ENCODE data around the gene MTFP1.
"Not testable (repeated sequence)": the region's sequence is repeated elsewhere in the genome, so short reads cannot be mapped to it uniquely, and the experiment has no call there.

Gene MTFP1

DNA sequence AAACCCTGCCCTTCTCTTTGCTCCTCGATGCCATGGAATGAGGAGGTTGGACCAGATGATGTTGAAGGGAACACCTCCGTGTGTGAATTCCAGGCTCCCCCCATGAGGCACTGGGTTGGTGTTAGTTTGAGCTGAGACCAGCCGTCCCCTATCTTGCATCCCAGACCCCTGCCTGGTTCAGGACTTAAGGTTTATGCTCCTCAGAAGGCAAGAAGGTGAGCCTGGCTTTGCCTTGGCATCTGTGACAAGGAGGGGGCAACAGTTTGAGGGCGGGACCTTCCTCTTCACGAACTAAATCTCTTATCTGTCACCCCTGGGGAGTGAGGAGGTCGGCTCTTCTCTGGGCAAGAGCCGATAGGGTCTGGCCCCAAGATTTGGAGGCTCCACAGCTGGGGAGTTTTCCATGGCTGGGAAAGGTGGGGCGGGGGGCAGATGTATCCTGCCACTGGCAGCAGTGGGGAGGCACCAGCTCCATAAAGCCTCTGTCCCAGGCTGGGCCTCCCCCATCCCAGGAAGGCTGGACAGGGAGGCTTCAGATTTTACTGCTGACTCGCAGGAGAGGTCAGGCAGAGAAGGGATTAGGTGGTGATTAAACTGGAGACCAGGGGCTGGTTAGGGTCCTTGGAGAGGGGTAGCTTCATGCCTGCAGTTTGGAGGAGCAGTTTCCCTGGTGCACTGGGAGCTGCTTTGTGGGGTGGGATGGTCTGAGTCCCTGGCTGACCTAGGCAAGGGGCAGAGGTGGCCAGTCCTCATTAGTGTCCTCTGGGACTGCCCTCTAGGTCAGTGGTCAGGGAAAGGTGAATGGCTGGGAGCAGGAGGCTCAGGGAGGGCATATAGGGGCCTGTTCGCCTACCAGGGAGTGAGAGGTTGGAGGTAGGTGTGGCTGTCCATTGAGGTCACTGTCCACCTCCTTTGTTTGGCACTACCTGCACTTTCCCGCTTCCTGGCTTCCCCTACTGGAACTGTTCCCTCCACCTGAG is 27.6 kb upstream of the MTFP1 start:
- Mint-ChIP-seq H3K4me1 (ENCODE audit: low read depth) (peaks cover 45% of the 10 kb centered on the region), H3K36me3 (ENCODE audit: low read depth) (peaks cover 17% of the 10 kb centered on the region), H3K27ac (peak overlapping the region; percentile 75), H3K27me3 (peaks cover 4% of the 10 kb centered on the region), H3K9me3 (no peaks in the 10 kb centered on the region), H3K4me3 (peak overlapping the region; percentile 90)
- no peak for DNase-seq

- Mint-ChIP-seq H3K9me3 (no peaks in the 10 kb centered on the region), H3K4me1 (ENCODE audit: low read depth) (peaks cover 42% of the 10 kb centered on the region), H3K27ac (peak overlapping the region; percentile 75), H3K4me3 (peak overlapping the region; percentile 90), H3K27me3 (peaks cover under 1% of the 10 kb centered on the region), H3K36me3 (ENCODE audit: low read depth) (peaks cover 21% of the 10 kb centered on the region)
- no peak for DNase-seq
Measured at GRCh38 chr22:30398685-30399680, 26.6 kb upstream of the MTFP1 start.

DNA sequence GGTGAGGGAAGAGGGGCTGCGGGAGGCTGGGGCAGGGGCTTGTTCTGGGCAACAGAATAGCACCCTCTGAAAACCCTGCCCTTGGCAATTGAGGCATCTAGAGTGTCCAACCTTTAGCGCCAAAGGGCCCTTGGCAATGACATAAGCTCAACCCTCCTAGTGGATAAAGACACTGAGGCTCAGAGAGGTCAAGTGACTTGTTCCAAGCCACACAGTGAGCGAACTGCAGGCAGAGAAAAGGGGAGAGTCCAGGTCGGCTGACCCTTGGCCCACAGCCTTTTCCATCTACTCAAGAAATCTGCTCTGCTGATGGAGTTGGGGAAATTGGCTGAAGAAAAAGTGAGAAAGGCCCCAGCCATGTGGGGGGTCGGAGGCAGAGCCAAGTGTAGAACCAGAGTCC is 25.9 kb upstream of the MTFP1 start:
- H3K27me3 Mint-ChIP-seq = no peaks in the 10 kb centered on the region
- H3K36me3 Mint-ChIP-seq (ENCODE audit: low read depth) = peaks cover 24% of the 10 kb centered on the region
- H3K9me3 Mint-ChIP-seq = no peaks in the 10 kb centered on the region
- no peak for DNase-seq
- H3K27ac Mint-ChIP-seq = no peak overlapping the region
- no peak overlapping the region for H3K4me3 Mint-ChIP-seq
- peaks cover 42% of the 10 kb centered on the region for H3K4me1 Mint-ChIP-seq (ENCODE audit: low read depth)

GRCh38 chr22:30400159-30400558 is 25.4 kb upstream of the MTFP1 start:
- no peak overlapping the region for H3K4me3 Mint-ChIP-seq
- H3K4me1 Mint-ChIP-seq (ENCODE audit: low read depth) = peaks cover 42% of the 10 kb centered on the region
- H3K27me3 Mint-ChIP-seq = no peaks in the 10 kb centered on the region
- no peak for DNase-seq
- peaks cover 26% of the 10 kb centered on the region for H3K36me3 Mint-ChIP-seq (ENCODE audit: low read depth)
- no peaks in the 10 kb centered on the region for H3K9me3 Mint-ChIP-seq
- H3K27ac Mint-ChIP-seq = no peak overlapping the region

DNA sequence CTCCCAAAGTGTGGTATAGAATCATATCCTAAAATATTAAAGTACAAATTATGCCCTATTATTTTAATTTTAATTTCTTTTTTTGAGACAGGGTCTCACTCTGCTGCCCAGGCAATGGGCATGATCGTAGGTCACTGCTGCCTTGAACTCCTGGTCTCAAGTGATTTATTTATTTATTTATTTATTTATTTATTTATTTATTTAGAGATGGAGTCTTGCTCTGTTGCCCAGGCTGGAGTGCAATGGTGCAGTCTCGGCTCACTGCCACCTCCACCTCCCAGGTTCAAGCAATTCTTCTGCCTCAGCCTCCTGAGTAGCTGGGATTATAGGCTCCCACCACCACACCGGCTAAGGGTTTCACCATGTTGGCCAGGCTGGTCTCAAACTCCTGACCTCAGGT is 24.5 kb upstream of the MTFP1 start:
- H3K27me3 Mint-ChIP-seq, H3K9me3 Mint-ChIP-seq, DNase-seq, H3K4me3 Mint-ChIP-seq, H3K27ac Mint-ChIP-seq: not testable (repeated sequence)
- Mint-ChIP-seq H3K4me1 (ENCODE audit: low read depth) (peaks cover 38% of the 10 kb centered on the region), H3K36me3 (ENCODE audit: low read depth) (peaks cover 32% of the 10 kb centered on the region)

DNA sequence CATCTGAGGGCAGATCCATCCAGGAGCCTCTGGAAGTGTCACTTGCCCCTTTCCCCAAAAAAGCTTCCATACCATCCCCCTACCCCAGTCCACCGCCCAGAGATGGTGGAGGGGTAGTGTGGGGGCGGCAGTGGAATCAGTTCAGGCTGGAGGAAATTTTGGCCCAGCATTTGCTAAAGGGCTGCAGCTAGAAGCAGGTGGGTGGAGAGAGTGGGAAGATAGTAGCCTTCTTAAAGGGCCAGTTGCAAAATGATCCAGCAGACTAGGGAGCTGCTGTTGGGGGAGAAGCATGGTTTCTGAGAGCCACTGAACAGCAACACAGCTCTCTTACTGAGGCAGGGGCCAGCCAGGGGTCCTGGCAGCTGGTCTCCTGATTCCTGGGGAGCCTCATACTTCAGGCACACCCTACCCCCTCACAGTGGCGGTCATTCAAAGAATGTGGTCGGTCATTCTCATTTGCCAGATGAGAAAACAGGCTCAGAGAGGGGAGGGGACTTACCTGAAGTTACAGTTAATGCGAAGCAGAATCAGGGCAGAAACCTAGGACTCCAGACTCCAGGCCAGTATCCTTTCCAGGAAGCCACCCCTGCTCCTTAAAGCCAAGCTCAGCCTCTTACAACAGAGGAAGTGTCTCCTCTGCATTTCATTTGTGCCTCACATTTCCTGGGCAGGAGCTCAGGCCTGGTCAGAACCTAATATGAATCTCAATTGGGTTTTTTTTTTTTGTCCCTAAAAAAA is 23.4 kb upstream of the MTFP1 start:
- DNase-seq = no peak
- no peaks in the 10 kb centered on the region for H3K27me3 Mint-ChIP-seq
- H3K4me3 Mint-ChIP-seq = no peak overlapping the region
- H3K27ac Mint-ChIP-seq = peak overlapping the region; percentile 55
- peaks cover 42% of the 10 kb centered on the region for H3K36me3 Mint-ChIP-seq (ENCODE audit: low read depth)
- no peaks in the 10 kb centered on the region for H3K9me3 Mint-ChIP-seq
- peaks cover 28% of the 10 kb centered on the region for H3K4me1 Mint-ChIP-seq (ENCODE audit: low read depth)

DNA sequence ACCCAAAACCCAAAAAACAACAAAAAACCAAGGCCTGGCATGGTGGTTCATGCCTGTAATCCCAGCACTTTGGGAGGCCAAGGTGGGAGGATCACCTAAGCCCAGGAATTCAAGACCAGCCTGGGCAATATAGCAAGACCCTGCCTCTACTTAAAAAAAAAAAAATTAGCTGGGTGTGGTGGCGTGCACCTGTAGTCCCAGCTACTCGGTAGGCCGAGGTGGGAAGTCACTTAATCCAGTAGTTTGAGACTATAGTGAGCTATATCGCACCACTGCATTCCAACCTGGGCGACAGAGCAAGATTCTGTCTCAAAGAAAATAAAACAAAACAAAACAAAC is 22.8 kb upstream of the MTFP1 start:
- DNase-seq, H3K4me3 Mint-ChIP-seq, H3K27me3 Mint-ChIP-seq, H3K27ac Mint-ChIP-seq, H3K9me3 Mint-ChIP-seq: not testable (repeated sequence)
- Mint-ChIP-seq H3K36me3 (ENCODE audit: low read depth) (peaks cover 45% of the 10 kb centered on the region), H3K4me1 (ENCODE audit: low read depth) (peaks cover 24% of the 10 kb centered on the region)

- Mint-ChIP-seq H3K4me1 (ENCODE audit: low read depth) (peaks cover 17% of the 10 kb centered on the region), H3K27me3 (no peaks in the 10 kb centered on the region), H3K36me3 (ENCODE audit: low read depth) (peaks cover 57% of the 10 kb centered on the region), H3K4me3 (no peak overlapping the region), H3K27ac (peak overlapping the region; percentile 38), H3K9me3 (no peaks in the 10 kb centered on the region)
- no peak for DNase-seq
Measured at GRCh38 chr22:30404307-30404706, 21.3 kb upstream of the MTFP1 start.

GRCh38 chr22:30405731-30406130 is 19.8 kb upstream of the MTFP1 start:
- H3K4me1 Mint-ChIP-seq (ENCODE audit: low read depth) = peaks cover 14% of the 10 kb centered on the region
- H3K4me3 Mint-ChIP-seq = no peak overlapping the region
- no peak for DNase-seq
- no peak overlapping the region for H3K27ac Mint-ChIP-seq
- no peaks in the 10 kb centered on the region for H3K9me3 Mint-ChIP-seq
- peaks cover 65% of the 10 kb centered on the region for H3K36me3 Mint-ChIP-seq (ENCODE audit: low read depth)
- H3K27me3 Mint-ChIP-seq = no peaks in the 10 kb centered on the region

DNA sequence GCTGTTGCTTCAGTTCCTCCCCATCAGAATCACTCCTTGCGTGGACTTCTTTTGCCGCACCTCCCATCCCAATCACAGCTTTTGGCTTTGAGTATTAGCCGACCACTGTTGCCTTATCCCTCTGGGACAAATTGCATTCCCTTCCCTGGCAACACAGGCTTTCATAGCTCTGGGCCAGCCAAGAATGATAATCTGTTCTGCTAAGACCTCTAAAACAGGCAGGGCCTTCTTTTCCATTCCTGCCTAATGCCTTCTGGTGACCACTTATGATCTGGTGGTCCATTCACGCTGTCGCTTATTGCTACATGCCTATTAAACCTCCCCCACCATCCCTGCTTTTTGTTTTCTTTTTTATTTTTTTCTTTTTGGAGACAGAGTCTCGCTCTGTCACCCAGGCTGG is 19.2 kb upstream of the MTFP1 start:
- Mint-ChIP-seq H3K27ac (no peak overlapping the region), H3K9me3 (no peaks in the 10 kb centered on the region), H3K4me3 (no peak overlapping the region), H3K27me3 (no peaks in the 10 kb centered on the region), H3K4me1 (ENCODE audit: low read depth) (peaks cover 17% of the 10 kb centered on the region), H3K36me3 (ENCODE audit: low read depth) (peaks cover 72% of the 10 kb centered on the region)
- no peak for DNase-seq

DNA sequence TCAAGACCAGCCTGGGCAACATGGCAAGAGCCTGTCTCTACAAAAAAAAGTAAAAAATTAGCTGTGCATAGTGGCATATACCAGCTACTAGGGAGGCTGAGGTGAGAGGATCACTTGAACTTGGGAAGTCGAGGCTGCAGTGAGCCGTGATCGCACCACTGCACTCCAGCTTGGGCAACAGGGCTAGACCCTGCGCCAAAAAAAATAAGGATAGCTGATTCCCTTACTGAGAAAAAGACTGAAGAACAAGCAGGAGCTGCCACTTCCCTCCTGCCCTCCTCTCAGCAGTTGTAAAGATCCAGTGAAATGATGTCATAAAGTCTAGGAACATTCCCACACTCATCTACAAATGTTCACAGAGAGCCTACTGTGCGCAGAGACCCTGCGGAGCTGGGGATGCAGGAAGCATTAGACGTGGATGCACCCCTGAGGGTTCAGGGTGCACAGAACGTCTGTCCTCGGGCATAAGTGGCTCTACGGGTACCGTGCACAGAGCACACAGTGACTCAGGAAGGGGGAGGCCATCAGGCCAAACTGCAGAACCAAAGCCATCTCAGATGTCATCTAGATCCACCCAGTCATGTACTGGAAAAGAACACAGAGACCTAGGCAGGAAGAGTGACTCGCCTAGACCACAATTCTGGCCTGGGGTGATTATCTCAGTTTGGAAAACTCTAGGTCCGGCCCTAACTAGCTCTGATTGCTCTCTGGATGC is 17.0 kb upstream of the MTFP1 start:
- Mint-ChIP-seq H3K27ac (peak overlapping the region; percentile 57), H3K4me1 (ENCODE audit: low read depth) (peaks cover 23% of the 10 kb centered on the region), H3K9me3 (no peaks in the 10 kb centered on the region), H3K4me3 (no peak overlapping the region), H3K27me3 (no peaks in the 10 kb centered on the region), H3K36me3 (ENCODE audit: low read depth) (peaks cover 80% of the 10 kb centered on the region)
- DNase-seq = no peak

DNA sequence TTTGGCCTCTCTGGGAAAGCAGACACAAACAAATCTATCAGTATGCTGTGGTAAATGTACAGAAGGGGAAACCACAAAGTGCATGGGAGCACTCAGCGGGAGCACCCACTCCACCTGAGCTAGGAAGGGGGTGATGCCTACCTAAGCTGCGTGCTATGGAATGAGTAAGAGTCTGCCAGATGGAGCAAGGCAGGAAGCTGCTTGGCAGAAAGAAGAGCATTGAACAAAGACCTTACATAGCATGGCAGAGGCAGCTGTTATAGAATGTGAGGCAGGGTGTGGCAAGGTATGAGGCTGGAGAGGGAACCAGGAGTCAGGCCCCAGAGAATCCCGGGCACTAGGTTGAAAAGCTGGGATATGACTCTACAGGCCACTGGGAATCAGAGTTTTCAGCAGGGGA is 13.8 kb upstream of the MTFP1 start:
- DNase-seq = no peak
- Mint-ChIP-seq H3K4me3 (no peak overlapping the region), H3K4me1 (ENCODE audit: low read depth) (peaks cover 44% of the 10 kb centered on the region), H3K27me3 (no peaks in the 10 kb centered on the region), H3K9me3 (no peaks in the 10 kb centered on the region), H3K36me3 (ENCODE audit: low read depth) (peaks cover 93% of the 10 kb centered on the region), H3K27ac (no peak overlapping the region)

- H3K27ac Mint-ChIP-seq = peak overlapping the region; percentile 85
Measured at GRCh38 chr22:30413001-30413400, 12.6 kb upstream of the MTFP1 start.

More at GRCh38 chr22:30413001-30413400, 12.6 kb upstream of the MTFP1 start:
- Mint-ChIP-seq H3K36me3 (ENCODE audit: low read depth) (peaks cover 96% of the 10 kb centered on the region), H3K4me3 (no peak overlapping the region), H3K9me3 (no peaks in the 10 kb centered on the region), H3K4me1 (ENCODE audit: low read depth) (peaks cover 45% of the 10 kb centered on the region), H3K27me3 (no peaks in the 10 kb centered on the region)
- no peak for DNase-seq

All from activated T-cell treated with anti-CD3 and anti-CD28 coated beads, Interleukin-2, amount 50 U/mL, for 24 hours (primary cell).